ENCODE data around the gene THADA.

THADA gene

GRCh38 chr2:43507137-43507536 lies 88.7 kb downstream of the THADA start:
- no peak for DNase-seq

DNA sequence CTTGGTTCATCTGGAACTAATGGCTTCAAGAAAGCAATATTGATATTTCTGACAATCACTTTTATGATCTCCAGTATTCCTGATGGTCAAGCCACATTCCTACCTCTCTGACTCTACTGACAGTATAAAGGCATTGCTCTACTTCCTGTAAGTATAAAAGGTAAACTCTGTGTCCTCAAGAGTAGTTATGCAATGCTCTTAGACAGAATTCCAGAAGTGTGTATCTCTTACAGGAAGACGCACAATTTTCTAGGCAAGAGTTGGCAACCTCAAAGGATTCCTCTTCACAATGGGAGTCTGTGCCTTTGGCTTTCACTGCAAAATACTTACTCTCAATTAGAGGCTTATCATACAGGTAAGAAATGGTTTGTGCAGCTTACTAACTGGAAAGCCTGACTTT lies 100.1 kb downstream of the THADA start:
- DNase-seq = no peak

GRCh38 chr2:43493954-43494353 lies 101.9 kb downstream of the THADA start:
- DNase-seq = no peak

DNA sequence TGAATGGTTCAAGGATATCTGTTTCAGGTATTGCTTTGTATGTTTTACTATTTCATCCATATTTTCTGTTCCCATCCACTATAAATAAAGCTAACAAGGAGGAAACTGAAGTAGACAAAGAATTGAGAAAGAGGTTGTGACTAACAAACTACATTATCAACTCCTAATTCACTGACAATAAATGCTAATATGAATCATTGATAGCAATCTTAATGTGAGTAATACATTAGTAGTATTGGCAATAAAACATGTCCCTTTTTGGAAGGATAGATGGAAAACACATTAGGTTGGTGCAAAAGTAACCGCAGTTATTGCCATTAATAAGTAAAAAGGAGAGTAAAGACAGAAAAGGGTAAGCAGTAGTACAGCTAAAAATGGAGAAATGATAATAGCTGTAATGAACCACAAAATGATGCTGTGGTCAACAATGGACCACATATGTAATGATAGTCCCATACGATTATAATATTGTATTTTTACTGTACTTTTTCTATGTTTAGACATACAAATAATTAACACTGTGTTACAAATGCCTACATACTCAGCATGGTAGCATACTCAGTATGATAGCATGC lies 104.7 kb downstream of the THADA start:
- DNase-seq = no peak

- DNase-seq = no peak
Measured at GRCh38 chr2:43490252-43490786, 105.5 kb downstream of the THADA start.

DNA sequence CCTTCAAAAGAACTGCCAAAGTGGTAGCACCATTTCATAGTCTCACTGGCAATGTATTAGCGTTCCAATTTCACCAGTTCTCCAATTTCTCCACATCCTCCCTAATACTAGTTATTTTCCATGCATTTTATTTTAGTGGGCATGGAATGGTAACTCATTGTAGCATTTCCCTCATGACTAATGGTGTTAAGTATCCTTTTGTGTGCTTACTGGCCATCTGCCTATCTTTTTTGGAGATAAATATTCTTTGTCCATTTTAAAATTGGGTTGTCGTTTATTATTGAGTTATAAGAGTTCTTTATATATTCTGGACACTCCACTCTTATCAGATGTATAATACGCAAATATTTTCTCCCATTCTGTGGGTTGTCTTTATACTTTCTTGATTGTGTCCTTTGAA lies 107.1 kb downstream of the THADA start:
- DNase-seq = no peak

- DNase-seq = no peak
Measured at GRCh38 chr2:43486603-43487002, 109.2 kb downstream of the THADA start.

- DNase-seq = peak; percentile 62
Measured at GRCh38 chr2:43484323-43484930, 111.4 kb downstream of the THADA start.

GRCh38 chr2:43482961-43483360 lies 112.9 kb downstream of the THADA start:
- DNase-seq = peak; percentile 5

DNA sequence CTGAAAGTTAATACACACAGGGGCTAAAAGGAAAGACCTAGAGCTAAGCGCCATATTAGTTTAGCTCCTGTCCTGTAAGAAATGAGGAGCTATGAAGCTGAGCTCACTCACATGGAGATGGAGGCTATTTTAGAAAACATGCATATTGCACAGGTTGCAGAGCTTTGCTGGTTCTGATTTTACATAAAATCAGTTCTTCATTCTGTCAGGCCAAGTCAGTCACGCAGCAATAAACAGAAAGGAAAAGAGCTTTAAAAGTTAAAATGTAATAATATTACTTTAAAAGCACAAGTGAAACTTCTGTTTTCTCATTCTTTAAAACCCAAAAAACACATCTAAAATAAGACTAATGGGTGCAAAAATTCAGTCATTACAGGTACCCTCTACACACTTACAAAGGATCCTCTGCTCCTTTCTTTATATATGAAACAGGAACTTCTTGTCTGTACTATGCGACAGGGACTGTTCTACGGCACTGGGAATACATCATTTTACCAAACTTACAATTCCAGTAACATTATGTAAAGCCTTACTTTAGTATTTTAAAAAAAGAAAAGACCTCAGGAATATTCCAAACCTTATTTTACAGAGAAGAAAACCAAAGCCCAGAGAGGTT lies 113.8 kb downstream of the THADA start:
- no peak for DNase-seq

- no peak for DNase-seq
Measured at GRCh38 chr2:43480874-43481273, 115.0 kb downstream of the THADA start.

DNA sequence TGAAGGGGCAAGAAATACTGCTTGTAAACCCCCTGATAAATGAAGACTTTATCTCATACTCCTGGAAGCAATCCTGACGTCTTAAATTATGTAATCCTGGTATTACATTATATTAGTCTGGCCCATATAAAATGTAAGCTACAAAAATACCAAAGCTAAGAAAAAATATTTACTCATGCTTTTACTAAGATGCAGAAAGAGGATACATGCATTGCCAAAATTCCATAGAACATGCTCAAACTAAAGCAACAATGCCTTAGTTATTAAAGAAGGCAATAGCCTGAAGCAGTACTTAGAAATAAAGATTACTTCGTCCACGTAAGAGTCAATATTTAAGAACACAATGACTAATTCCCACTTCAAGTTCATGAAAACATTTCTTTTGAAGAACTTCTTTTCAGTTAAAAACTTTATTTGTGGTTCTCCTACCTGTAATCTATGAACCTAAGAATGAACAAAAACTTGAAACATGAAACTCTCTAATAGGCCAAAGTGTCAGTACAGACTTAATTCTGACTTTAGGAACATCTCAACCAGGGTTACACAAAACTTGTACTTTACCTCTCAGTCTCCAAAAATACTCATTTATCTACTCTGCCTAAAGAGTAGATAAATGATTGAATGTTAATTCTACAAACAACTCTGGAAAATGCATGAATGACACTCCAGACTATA lies 117.3 kb downstream of the THADA start:
- DNase-seq = no peak

- DNase-seq = no peak
Measured at GRCh38 chr2:43475922-43476321, 119.9 kb downstream of the THADA start.

DNA sequence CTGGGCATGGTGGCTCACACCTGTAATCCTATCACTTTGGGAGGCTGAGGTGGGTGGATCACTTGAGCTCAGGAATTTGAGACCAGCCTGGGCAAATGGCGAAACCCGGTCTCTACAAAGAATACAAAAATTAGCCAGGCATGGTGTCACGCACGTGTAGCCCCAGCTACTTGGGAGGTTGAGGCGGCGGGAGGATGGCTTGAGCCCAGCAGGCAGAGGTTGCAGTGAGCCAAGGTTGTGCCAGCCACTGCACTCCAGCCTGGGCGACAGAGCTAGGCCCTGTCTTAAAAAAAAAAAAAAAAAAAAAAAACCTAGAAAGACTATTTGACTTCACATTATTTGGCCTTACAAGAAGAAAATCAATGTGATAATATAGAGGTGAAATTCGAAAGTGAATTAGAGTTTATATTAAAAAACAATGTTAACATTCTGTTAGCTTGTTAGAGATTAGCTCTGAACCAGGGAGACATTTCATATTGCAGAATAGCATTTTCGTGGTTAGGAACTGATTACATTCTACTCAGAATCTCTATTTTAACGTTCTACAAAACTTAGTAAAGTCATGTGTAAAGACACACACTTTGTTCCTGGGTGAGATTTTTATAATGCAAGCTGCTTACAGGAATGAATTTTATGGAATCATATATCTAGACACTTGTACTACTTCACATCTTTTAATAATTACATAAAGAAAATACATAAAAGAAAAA lies 120.5 kb downstream of the THADA start:
- DNase-seq = no peak

GRCh38 chr2:43474273-43474672 lies 121.6 kb downstream of the THADA start:
- DNase-seq = no peak

DNA sequence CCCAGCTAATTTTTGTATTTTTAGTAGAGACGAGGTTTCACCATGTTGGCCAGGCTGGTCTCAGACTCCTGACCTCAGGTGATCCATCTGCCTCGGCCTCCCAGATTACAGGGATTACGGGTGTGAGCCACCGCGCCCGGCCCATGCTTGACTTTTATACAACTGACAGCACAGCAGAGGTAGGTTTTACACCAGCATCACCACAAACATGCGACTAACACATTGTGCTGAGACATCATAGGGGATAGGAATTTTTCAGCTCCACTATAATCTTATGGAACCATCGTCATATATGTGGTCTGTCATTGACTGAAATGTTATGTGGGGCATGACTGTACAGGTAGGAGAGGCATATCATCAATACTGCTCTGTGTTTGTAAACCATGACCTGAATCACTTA lies 122.1 kb downstream of the THADA start:
- no peak for DNase-seq

DNA sequence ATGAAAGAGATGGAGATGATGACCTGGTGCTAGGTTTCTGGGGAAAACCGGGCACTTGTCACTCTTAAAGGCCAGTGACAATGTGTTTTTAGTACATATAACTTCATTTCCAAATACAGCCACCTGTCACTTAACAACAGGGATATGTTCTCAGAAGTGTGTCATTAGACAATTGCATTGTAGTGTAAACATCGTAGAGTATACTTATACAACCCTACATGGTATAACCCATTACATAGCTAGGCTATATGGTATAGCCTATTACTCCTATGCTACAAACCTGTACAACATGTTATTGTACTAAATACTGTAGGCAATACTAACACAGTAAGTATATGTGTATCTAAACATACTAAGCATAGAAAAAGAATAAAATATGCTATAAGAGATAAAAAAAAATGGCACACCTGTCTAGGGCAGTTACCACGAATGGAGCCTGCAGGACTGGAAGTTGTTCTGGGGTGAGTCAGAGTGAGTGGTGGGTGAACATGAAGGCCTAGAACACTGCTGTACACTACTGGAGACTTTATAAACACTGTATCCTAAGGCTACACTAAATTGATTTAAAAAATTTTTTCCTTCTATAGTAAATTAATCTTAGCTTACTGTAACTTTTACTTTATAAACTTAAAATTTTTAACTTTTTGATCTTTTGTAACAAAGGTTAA lies 123.2 kb downstream of the THADA start:
- no peak for DNase-seq

GRCh38 chr2:43469713-43470112 lies 126.1 kb downstream of the THADA start:
- no peak for DNase-seq

- no peak for DNase-seq
Measured at GRCh38 chr2:43469094-43469493, 126.7 kb downstream of the THADA start.

DNA sequence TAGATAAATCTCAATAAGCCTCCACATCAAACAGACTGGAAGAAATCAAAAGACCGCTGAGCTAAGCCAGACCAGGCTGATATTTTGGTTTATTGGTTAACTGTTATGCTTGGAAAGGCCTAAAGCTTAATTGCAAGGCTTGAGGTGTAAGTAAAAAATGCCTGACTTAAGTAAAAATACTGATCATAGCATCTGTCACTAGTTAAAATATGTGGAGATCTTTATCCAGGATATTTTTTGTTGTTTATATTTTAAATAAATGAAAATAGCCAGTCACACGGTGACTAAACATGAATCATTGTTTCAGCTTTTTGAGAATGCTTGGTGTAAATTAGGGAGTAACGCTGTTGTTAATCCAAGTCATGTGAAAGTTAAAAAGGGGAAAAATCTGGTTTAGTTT lies 127.9 kb downstream of the THADA start:
- no peak for DNase-seq

GRCh38 chr2:43465234-43465633 lies 130.6 kb downstream of the THADA start:
- DNase-seq = no peak

- no peak for DNase-seq
Measured at GRCh38 chr2:43464590-43464989, 131.2 kb downstream of the THADA start.

Measured in CD4-positive, alpha-beta T cell treated with Interleukin-4 for 4 hours (primary cell).